Cerebellar nuclear complex (tissue), 1 donor: Measurements from ENCODE around the gene ERLEC1.
"Not testable (repeated sequence)": the region's sequence is repeated elsewhere in the genome, so short reads cannot be mapped to it uniquely, and the experiment has no call there.

Source experiments
- DNase-seq, 2 experiments: peaks; one replicate each; lab custom pipeline; 2025; lab: John Stamatoyannopoulos, UW

Gene ERLEC1

GRCh38 chr2:53784436-53784835 is 2.4 kb upstream of the ERLEC1 start:
- no peak for DNase-seq

GRCh38 chr2:53785366-53785765 is 1.5 kb upstream of the ERLEC1 start:
- no peak for DNase-seq

- DNase-seq = no peak
Measured at GRCh38 chr2:53786352-53786704, 516 bp upstream of the ERLEC1 start.

- DNase-seq = no peak
Measured at GRCh38 chr2:53787614-53788289, 908 bp downstream of the ERLEC1 start.

GRCh38 chr2:53793261-53793660 is 6.4 kb downstream of the ERLEC1 start:
- no peak for DNase-seq

GRCh38 chr2:53793821-53794220 is 7.0 kb downstream of the ERLEC1 start:
- DNase-seq = no peak

GRCh38 chr2:53801547-53801946 is 14.7 kb downstream of the ERLEC1 start:
- no peak for DNase-seq

- no peak for DNase-seq
Measured at GRCh38 chr2:53802617-53803151, 15.8 kb downstream of the ERLEC1 start.

GRCh38 chr2:53811601-53812000 is 24.8 kb downstream of the ERLEC1 start:
- no peak for DNase-seq

GRCh38 chr2:53813151-53813550 is 26.3 kb downstream of the ERLEC1 start:
- no peak for DNase-seq

- no peak for DNase-seq
Measured at GRCh38 chr2:53818854-53819435, 32.1 kb downstream of the ERLEC1 start.

- no peak for DNase-seq
Measured at GRCh38 chr2:53819634-53820033, 32.8 kb downstream of the ERLEC1 start.

GRCh38 chr2:53820048-53820447 is 33.2 kb downstream of the ERLEC1 start:
- no peak for DNase-seq

- DNase-seq = no peak
Measured at GRCh38 chr2:53820711-53821110, 33.9 kb downstream of the ERLEC1 start.

- no peak for DNase-seq
Measured at GRCh38 chr2:53821810-53822209, 35.0 kb downstream of the ERLEC1 start.

- DNase-seq = not testable (repeated sequence)
Measured at GRCh38 chr2:53823639-53824038, 36.8 kb downstream of the ERLEC1 start.

- no peak for DNase-seq
Measured at GRCh38 chr2:53826030-53826410, 39.2 kb downstream of the ERLEC1 start.

- no peak for DNase-seq
Measured at GRCh38 chr2:53826587-53827397, 39.9 kb downstream of the ERLEC1 start.

GRCh38 chr2:53827398-53828175 is 40.7 kb downstream of the ERLEC1 start:
- DNase-seq = no peak

GRCh38 chr2:53828331-53828730 is 41.5 kb downstream of the ERLEC1 start:
- no peak for DNase-seq

GRCh38 chr2:53829273-53829979 is 42.6 kb downstream of the ERLEC1 start:
- DNase-seq = no peak

GRCh38 chr2:53829980-53830290 is 43.1 kb downstream of the ERLEC1 start:
- DNase-seq = not testable (repeated sequence)
